Suprapubic skin (tissue), 3 donors: ENCODE measurements around the gene RGS6.

ENCODE experiments used
- POLR2A ChIP-seq, 2 donors: fragments of 450-650 bp; IDR thresholded peaks; one replicate each; pipeline ENCODE4 v1.6.1; 2017; ENCODE audit warnings: antibody characterized with exemption in 2 of 2, mild to moderate bottlenecking in 2 of 2, moderate library complexity in 2 of 2
- TF ChIP-seq, protein P1 (sequence below), 2 donors: fragments of 200-600 bp in 1 of 2; fragments of 450-650 bp in 1 of 2; sonication (generic) in 1 of 2; IDR thresholded peaks; one replicate each; pipeline ENCODE4 v1.5.1; 2016 to 2019; ENCODE audit warnings: antibody characterized with exemption in 2 of 2, mild to moderate bottlenecking in 1 of 2, moderate library complexity in 1 of 2

DNA sequence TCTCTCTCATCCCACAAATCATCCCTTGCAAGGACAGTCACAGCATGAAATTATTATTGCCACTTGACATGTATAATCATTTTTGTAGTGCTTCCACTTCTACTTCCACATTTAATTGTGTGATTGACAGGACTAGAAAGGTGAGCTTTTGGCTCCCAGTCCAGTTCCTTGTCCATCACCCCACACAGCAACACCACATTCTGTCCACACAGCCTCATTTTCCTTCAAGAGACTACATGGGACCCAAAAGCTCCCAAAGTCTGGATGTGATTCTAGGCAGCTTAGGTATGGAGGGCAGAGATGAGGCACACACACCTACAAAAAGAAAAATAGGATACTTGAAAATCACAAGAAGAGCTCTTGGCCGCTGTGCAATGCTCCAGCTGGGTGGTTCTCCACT is 595.4 kb downstream of the RGS6 start:
- TF ChIP-seq, protein P1, sequence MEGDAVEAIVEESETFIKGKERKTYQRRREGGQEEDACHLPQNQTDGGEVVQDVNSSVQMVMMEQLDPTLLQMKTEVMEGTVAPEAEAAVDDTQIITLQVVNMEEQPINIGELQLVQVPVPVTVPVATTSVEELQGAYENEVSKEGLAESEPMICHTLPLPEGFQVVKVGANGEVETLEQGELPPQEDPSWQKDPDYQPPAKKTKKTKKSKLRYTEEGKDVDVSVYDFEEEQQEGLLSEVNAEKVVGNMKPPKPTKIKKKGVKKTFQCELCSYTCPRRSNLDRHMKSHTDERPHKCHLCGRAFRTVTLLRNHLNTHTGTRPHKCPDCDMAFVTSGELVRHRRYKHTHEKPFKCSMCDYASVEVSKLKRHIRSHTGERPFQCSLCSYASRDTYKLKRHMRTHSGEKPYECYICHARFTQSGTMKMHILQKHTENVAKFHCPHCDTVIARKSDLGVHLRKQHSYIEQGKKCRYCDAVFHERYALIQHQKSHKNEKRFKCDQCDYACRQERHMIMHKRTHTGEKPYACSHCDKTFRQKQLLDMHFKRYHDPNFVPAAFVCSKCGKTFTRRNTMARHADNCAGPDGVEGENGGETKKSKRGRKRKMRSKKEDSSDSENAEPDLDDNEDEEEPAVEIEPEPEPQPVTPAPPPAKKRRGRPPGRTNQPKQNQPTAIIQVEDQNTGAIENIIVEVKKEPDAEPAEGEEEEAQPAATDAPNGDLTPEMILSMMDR (IDR thresholded peaks at IDR 0.05): no peak
- TF ChIP-seq POLR2A (IDR thresholded peaks at IDR 0.05): no peak
